ENCODE data around the gene TMOD1.
A peak's percentile ranks its signal among the peaks of the same experiment; 100 is the strongest.
"Not testable (repeated sequence)": the region's sequence is repeated elsewhere in the genome, so short reads cannot be mapped to it uniquely, and the experiment has no call there.

Gene TMOD1
- 0.83 to 3.5 (median 2.2) reads per million in 4 donors for total RNA-seq

DNA sequence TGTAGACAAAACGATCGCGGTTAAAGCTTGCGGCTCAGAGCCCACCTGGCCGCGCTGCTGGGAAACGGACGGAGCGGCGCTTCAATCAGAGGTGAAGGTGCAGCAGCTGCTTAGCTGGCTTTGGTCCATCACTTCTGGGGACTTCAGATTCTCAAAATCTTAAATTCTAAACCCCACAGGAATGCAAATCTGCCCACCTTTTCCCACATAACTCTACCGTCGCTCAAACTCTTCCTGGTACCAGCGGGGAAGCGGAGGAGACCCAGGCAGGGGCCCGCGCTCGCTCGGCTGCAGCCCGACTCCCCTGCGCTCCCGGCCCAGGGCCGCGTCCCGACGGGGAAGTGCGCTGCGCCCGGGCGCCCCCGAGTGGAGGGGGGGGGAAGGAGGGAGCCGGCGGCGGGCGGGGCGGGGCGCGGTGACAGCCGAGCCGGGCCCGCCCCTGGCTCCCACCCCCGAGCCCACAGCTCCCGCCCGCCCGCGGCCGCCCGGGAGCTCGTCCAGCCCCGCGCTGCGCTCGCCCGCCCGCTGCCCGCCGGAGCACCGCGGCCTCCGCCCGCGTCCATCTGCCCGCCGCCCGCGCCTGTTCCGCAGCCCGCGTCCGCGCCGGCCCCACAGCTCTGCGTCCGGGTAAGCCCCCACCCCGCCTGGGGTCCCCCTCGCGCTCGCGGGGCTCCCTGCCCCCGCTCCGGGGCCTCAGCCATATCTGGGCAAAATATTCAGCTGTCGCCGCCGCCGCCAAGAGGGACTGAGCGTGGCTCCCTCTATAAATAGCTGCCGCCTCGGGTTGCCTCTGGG, at the start of gene TMOD1:
TSS of gene TMOD1 (plus strand) at position 490 of the 795 bp plus-strand sequence. CDS start 22,523 bp downstream, outside the sequence.
- peak in 2 of 5 donors; percentile 20 to 46 for DNase-seq

DNA sequence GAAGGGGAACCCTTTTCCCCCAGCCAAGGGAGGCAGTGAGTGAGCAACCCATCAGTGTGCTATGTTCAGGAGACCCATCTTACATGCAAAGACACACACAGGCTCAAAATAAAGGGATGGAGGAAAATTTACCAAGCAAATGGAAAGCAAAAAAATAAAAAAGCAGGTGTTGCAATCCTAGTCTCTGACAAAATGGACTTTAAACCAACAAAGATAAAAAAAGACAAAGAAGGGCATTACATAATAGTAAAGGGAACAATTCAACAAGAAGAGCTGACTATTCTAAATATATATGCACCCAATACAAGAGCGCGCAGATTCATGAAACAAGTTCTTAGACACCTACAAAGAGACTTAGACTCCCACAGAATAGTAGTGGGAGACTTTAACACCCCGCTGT, 47.9 kb upstream of the TMOD1 start:
- not testable (repeated sequence) for DNase-seq

DNA sequence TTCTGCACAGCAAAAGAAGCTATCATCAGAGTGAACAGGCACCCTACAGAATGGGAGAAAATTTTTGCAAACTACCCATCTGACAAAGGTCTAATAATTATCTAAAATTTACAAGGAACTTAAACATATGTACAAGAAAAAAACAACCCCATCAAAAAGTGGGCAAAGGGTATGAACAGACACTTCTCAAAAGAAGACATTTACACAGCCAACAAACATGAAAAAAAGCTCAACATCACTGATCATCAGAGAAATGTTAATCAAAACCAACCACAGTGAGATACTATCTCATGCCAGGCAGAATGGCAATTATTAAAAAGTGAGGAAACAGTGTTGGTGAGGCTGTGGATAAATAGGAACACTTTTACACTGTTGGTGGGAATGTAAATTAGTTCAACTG, 44.6 kb upstream of the TMOD1 start:
- not testable (repeated sequence) for DNase-seq

DNA sequence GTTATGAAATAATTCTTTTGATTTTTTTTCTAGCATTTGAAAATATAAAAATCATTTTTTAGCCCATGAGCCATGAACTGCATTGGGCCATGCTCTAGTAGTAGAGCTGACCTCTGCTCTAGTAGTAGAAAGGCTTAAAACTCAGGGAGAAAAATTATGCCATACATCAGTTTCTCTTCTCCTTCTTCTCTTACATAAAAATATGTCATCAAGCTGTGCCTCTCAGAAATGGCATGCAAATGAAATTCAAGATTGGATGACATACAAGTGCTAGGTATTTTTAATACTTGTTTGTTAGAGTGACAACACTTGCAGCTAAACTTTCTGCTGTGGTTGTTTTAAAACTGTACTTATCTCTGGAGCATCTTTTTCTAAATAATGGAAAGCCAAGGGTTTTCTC, 42.1 kb upstream of the TMOD1 start:
- no peak for DNase-seq

DNA sequence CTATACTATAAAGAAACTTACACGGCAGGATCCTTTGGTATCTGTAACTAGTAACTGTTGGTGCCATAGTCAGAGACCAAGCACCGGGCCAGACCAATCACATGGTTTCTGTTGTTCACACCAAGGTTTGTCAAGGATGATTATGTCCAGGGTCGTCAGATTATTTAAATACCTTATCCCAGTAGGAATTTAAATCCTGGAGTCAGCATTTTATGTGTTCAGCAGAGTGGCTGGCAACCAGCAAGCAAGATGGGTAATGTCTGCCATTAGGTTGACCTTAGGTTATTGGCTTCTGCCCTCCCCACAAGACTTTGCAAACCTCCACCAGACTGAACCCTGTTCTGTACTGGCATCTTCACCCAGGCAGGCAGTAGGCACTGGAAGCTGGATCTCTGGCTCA, 39.3 kb upstream of the TMOD1 start:
- no peak for DNase-seq

DNA sequence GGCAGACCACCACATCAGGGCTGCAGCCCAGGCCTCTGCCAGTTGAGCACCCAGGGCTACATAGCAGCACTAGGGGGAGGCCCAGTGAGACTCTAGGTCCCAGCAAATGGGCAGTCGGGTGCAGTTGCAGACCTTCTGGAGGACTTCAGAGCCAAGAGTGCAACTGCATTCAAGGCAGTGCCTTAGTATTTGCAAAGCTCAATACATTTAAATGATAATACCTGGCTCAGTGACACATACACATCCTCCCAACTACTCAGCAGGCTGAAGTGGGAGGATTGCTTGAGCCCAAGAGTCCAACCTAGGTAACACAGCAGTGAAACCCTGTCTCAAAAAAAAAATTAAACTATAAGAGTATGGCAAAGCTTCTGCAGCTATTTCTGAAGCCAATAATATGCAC, 38.6 kb upstream of the TMOD1 start:
- DNase-seq = no peak

DNA sequence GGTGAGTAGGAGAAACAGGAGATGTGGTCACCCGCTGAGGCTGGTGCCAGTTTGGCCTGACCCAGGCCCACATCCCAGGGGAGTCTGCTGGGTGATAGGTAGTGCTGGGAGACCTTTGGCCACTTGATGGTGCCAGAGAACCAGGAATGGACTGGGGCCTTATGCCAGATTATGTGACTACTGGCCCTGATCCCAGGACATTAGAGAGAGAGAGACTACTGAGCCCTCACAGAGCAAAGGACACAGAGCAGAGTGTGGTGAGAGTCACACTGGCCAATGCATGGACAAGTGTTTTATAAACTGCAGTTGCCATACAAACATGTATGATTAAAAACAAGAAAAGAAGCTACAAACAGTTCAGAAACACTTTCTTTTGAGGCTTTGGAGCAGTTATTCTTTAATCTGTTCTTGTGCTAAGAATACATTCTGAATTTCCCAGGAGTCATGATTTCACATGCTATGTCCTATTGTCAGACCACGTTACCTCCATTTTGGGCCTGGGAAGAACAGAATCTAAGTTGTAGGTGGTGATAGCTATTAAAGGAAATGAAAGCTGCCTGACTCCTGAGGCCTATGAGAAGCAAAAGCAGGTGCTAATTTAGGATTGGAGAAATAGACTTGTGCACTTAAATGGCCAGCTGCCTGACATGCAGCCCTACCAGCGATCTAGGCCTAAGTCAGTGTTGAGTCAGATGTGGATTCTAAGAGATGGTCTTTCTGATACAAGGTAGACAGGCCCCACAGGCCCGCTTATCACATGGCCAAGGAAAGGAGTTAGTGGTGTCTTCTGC, 32.6 kb upstream of the TMOD1 start:
- peak in 3 of 5 donors; percentile 4 to 55 (median 13) for DNase-seq

DNA sequence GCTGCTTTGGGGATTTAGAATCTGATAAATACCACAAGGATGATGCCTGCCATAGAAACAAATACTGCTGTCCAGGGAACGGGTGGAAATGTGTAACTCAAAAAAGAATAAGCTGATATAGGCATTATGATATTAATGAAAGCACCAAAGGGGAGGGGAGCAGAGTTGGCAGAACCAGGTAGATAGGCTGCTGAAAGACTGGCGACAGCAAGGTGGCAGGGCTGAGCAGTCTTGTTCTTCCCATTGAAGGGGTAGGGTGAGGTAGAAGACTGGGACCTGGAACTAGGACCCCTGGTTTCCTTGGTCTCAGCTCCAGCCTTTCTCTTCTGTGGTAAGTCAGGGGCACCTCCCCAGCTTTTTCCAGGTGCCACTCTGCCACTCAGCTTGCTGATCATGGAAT, 31.4 kb upstream of the TMOD1 start:
- DNase-seq = no peak

DNA sequence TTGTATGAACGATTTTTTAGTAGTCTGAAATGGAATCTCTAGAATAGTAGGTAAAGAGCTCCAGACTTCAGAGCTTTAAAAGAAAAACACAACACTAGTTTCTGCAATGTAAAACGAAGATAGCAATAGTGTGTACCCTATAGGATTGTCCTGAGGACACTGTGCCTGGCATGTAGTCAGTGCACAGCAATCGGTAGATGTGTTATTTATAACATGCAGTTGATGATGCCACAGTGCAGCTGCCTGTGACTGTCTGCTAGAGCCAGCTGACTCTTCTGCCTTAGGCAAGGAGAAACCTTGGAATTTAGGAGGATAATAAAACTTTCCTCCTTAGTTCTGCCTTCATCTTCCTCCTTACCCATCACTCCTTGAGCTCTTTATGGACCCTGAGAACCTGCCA, 27.7 kb upstream of the TMOD1 start:
- no peak for DNase-seq

DNA sequence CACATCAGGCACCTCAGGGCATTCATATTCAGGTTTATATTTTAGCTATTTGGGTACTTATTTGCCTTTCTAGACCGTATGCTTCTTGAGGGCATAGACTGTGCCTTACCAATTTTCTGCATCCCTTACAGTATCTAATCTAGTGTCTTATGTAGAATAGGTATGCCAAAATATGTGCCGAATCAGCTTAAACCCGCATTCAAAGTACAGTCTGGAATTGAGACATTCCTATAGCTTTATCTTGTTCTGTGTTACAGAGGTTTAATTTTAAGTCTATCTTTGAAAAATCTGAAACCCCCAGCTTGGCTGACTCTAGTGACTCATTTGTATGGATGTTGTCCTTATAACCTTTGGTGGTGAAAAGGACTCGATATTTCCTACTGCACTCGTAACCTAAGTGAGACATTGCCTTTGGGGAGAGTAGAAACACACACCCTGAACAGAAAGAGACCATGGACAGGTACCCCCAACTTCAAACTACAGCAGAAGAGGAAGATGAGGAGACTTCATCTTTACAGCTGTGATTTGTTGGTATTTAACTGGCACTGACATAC, 27.0 kb upstream of the TMOD1 start:
- no peak for DNase-seq

DNA sequence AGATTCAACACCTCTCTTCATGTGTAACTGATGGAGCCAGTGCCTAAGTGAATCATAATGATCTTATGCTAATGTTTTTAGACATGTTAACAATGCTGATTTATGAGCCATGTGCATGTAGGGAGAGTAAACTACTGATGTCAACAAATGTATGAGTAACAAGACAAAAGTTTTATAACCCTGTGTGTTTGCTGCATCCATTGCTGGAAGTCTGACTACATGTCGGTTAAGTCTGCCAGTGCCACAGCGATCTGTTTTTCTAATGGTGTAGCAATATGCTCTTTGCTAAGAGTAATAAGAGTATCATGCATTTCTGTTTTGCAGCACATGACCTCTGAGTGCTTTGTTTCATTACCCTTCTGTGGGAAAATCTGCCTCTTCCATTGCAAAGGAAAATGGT, 26.4 kb upstream of the TMOD1 start:
- no peak for DNase-seq

DNA sequence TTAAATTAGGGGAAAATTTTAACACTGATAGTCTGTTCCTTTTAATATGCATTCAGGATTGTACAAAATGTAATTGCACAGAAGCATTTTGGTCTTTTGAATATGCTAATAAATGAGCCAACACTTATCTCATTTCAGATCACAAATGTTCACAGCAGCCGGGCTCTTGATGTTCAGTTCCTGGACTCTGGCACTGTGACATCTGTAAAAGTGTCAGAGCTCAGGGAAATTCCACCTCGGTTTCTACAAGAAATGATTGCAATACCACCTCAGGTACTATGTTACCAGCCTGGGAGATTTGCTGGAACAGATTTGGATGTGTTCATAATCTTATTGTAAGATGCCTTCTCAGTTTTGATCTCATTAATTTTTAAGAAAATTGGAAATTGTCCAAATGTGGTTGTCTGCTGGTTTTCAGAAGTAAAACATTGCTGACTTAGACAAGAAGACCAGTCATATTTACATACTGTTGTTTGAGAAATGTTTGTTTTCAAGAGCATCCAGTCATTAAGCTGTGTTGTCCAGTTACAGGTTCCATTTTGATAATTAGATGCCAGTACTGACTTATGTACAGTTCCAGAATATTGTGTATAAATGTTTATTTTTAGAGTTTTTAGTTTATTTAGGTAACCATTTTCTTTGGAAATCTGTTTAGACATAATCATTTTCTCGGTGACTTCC, 23.0 kb upstream of the TMOD1 start:
- DNase-seq = no peak

DNA sequence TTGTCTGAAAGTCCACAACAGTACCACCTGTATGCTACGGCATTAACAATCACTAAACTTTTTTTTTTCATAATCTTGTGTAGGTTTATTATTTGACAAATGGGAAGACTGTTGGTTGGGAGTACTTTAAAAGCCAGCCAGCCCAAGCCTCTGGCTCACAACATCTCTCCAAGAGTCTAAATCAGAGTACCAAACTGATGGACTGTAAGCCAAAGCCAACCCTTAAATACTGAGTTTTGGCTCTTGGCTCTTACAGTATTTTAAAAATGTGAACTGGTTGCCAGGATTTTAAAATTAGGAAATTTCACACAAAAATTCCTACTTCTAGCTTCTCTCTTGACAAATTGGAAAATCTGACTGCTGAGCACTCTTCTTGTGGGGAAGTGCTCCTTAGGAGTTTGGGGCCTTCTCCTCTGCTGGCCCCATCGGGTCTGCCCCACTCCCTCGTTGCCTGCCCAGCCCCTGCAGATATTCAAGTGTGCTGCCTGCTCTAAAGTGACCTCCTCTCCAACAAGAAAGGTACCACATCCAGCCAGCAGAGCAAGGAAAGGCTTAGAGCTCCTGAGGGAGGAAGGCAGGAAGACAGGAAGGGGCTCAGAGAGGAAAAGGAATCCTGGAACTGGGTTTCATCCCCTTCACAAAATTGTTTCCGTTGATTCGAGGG, 21.8 kb upstream of the TMOD1 start:
- no peak for DNase-seq

DNA sequence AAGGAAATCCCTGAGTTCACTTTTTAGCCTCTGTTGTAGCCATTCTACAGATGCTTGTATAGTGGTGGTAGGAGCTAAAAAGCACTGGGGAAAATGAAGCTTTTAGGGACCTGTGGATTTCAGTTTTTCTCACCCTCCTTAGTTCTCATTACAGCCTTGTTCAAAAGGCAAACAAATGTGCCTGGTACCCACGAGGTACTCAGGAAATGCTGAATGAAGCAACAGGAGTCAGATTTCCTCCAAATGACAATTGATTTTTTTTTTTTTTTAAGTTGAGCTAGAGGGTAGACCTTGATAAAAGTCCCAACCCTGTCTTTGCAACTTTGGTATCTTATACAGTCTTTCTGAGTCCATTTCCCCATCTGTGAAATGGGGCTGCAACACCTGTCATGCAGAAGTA, 21.3 kb upstream of the TMOD1 start:
- DNase-seq = no peak

DNA sequence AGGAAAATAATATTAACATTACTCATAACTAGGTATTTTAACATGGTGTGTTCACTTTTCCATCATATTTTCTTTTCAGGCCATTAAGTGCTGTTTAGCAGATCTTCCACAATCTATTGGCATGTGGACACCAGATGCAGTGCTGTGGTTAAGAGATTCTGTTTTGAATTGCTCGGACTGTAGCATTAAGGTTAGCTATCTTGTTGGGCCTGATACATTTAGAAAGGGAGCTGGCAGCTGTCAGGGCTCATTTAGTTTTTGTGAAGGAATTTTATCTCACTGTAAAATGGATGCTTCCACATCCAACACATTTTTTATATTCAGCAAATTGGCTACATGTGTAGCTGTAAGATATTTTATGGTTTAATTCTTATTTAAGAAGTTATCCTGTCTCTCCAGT, 20.7 kb upstream of the TMOD1 start:
- DNase-seq = no peak

DNA sequence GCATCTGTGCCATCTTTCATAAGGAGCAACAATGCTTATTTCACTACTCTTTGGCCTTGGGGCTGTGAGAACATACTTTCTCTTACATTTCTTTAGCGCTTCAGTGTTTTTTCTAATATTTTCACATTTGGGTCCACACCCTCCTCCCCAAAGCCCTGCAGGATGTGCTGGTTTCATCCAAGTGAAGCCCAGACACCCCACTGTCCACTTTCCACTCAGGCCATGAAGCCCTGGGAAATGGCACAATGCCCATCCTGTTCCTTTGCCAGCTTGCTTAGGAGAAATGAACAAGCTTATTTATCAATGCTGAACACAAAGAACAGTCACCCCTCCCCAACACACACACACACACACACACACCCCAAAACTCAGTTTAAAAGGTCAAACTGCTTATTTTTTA, 17.3 kb upstream of the TMOD1 start:
- DNase-seq = no peak

DNA sequence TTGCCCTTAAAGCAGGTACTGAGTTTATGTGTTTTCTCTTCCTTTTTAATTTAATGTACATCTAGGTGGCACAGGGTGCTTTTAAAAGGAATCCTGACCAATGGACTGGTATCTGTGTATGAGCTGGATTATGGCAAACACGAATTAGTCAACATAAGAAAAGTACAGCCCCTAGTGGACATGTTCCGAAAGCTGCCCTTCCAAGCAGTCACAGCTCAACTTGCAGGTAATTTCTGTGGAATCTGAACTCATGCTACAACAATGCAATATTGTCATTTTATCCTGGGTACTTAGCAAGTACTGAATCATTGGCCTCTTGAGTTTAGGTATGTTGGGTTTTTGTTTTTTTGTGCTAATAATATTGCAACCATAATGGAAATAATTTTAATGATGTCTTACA, 14.4 kb upstream of the TMOD1 start:
- no peak for DNase-seq

DNA sequence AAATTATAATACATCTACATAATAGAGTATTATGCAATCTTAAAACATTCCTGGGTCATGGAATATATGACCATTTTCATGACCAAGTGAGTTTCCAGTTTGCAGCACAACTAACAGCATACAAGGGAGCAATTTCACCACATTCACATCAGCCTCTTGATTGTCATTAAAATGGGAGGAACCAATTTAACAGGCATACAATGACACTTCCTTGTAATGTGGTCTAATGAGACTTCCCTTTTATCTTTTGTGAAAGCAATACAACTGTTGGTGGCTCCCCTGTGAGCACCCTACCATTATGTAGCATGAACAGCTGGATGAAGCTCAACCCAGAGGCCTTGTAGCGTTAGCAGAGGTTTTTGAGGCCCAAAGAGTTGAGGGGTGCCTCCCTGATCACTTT, 13.6 kb upstream of the TMOD1 start:
- no peak for DNase-seq

DNA sequence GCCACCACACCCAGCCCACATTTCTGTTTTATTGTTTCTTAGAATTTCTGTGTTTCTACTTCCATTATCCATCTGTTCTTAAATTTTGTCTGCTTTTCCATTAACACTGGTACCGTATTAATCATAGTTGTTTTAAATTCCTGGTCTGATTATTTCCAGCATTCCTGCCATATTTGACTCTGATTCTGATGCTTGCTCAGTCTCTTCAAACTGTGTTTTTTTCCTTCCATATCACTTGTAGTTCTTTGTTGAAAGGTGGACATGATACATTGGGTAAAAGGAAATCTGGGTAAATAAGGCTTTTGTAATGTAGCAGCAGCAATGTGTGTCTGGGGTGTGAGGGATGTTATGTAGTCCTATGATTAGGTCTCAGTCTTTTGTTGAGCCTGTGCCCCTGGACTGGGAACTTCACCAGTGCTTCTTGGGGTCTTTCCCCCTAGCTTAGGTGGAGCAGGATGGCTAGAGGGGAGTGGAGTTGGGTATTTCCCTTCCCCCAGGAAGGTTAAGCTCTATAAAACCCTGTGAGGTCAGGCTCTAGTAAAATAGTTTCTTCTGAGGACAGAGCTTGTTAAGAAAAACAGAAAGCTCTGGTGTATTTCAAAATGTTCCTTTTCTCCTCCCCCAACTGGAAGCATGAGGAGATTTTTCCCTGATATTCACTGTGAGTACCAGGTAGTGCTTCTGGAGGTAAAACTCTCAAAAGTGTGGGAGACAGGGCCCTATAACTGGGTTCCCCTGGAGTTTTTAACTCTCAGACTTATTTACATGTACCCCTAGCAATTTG, 10.1 kb upstream of the TMOD1 start:
- no peak for DNase-seq

DNA sequence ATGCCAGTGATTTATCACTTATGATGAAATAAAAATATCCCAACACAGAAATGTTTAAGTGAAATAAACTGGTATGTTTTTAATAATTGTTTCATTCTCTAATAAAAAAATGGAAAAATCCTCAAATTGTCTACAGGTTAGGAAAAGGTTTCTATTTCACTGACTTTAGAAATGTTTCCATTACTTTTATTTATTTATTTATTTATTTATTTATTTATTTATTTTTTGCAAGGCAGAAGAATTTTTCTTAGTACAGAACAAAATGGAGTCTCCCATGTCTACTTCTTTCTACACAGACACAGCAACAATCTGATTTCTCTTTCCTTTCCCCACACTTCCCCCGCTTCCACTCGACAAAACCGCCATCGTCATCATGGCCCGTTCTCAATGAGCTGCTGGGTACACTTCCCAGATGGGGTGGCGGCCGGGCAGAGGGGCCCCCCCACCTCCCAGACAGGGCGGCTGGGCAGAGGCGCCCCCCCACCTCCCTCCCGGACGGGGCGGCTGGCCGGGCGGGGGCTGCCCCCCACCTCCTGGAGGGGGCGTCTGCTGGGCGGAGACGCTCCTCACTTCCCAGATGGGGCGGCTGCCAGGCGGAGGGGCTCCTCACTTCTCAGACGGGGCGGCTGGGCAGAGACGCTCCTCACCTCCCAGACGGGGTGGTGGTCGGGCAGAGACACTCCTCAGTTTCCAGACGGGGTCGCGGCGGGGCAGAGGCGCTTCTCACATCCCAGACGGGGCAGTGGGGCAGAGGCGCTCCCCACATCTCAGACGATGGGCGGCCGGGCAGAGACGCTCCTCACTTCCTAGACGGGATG, 3.7 kb upstream of the TMOD1 start:
- not testable (repeated sequence) for DNase-seq

DNA sequence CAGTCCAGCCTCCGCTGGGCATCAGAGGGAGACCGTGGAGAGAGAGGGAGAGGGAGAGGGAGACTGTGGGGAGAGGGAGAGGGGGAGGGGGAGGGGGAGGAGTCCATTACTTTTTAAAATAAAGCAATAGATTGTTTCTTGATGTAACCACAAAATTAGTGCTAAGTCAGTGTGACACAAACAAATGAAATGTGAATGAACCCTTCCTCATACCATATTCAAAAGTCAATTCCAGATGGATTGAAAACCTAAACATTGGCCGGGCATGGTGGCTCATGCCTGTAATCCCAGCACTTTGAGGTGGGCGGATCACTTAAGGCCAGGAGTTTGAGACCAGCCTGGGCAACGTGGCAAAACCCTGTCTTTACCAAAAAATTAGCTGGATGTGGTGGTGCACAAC, 2.6 kb upstream of the TMOD1 start:
- not testable (repeated sequence) for DNase-seq

All from T-helper 1 cell (primary cell).